PFSK-1 (cell line): ENCODE measurements around the gene MYH14.

Experiments
- FOXP2 ChIP-seq: optimal IDR thresholded peaks from 2 replicates; pipeline ENCODE3; 2011; ENCODE audit warnings: borderline replicate concordance, control low read depth, inconsistent platforms; ENCODE audit not compliant: insufficient read depth; ENCODE audit errors: extremely low read length, extremely low read depth
- POLR2AphosphoS5 ChIP-seq: IDR thresholded peaks from 2 replicates; pipeline ENCODE4 v1.6.1; 2012; ENCODE audit warnings: low read depth, mild to moderate bottlenecking, control low read depth, low read length, moderate library complexity
- REST ChIP-seq, 2 experiments: IDR thresholded peaks; 2 replicates each; pipeline versions ENCODE4 v1.6.1 to v1.8.0; 2011 to 2012; ENCODE audit warnings: low read depth in 2 of 2, low read length in 2 of 2, control low read depth in 1 of 2, inconsistent platforms in 1 of 2, mild to moderate bottlenecking in 1 of 2, moderate library complexity in 1 of 2; ENCODE audit not compliant: insufficient read depth in 1 of 2
- SIN3A ChIP-seq: IDR thresholded peaks from 2 replicates; pipeline ENCODE4 v1.6.1; 2012; ENCODE audit warnings: mild to moderate bottlenecking, low read length, moderate library complexity, borderline replicate concordance; ENCODE audit not compliant: insufficient read depth
- TAF1 ChIP-seq: IDR thresholded peaks from 2 replicates; pipeline ENCODE4 v1.6.1; 2012; ENCODE audit warnings: low read length, control low read depth, borderline replicate concordance; ENCODE audit not compliant: insufficient read depth

Gene MYH14

GRCh38 chr19:50174100-50174793 lies 29.2 kb upstream of the MYH14 start:
- TF ChIP-seq POLR2AphosphoS5 = no peak
- TF ChIP-seq FOXP2 = no peak
- no peak for TF ChIP-seq TAF1

- TF ChIP-seq TAF1 (no peak), POLR2AphosphoS5 (no peak), SIN3A (no peak), REST (IDR thresholded peaks at IDR 0.05; ENCODE audit: insufficient read depth in 1 of 2, low read depth in 2 of 2, low read length in 2 of 2) (no peak), FOXP2 (no peak)
Measured at GRCh38 chr19:50175924-50176323, 27.5 kb upstream of the MYH14 start.

GRCh38 chr19:50176775-50177174 lies 26.6 kb upstream of the MYH14 start:
- TF ChIP-seq TAF1 = no peak
- no peak for TF ChIP-seq POLR2AphosphoS5
- TF ChIP-seq SIN3A = no peak
- TF ChIP-seq REST (IDR thresholded peaks at IDR 0.05; ENCODE audit: insufficient read depth in 1 of 2, low read depth in 2 of 2, low read length in 2 of 2) = no peak
- TF ChIP-seq FOXP2 = no peak

GRCh38 chr19:50178320-50178719 lies 25.1 kb upstream of the MYH14 start:
- TF ChIP-seq SIN3A (no peak), POLR2AphosphoS5 (no peak), TAF1 (no peak), REST (IDR thresholded peaks at IDR 0.05; ENCODE audit: insufficient read depth in 1 of 2, low read depth in 2 of 2, low read length in 2 of 2) (no peak), FOXP2 (no peak)

- TF ChIP-seq TAF1 (no peak), POLR2AphosphoS5 (no peak), REST (IDR thresholded peaks at IDR 0.05; ENCODE audit: insufficient read depth in 1 of 2, low read depth in 2 of 2, low read length in 2 of 2) (no peak), SIN3A (no peak), FOXP2 (no peak)
Measured at GRCh38 chr19:50178859-50179537, 24.4 kb upstream of the MYH14 start.
